Measurements from ENCODE around the gene FBXW8. TPM values are rescaled to one million over a fixed set of nuclear protein-coding genes. Genes with fewer than 3 reads are reported as not detected.
A peak's percentile ranks its signal among the peaks of the same experiment; 100 is the strongest.

Gene FBXW8
- total and polyA plus RNA-seq, 4 donors = 3.9 to 20.3 (median 12.5) TPM

GRCh38 chr12:117048585-117048904 is 137.8 kb downstream of the FBXW8 start:
- Histone ChIP-seq H3K27me3 (ENCODE audit: control insufficient read depth in 3 of 3, insufficient read depth in 3 of 3, low read length in 2 of 3) (no peaks in the 10 kb centered on the region), H3K36me3 (ENCODE audit: control insufficient read depth in 4 of 4, insufficient read depth in 4 of 4, low read length in 4 of 4) (no peaks in the 10 kb centered on the region), H3K9ac (ENCODE audit: insufficient read depth in 1 of 2, low read length in 2 of 2) (no peak overlapping the region), H3K4me1 (ENCODE audit: control insufficient read depth in 5 of 5, insufficient read depth in 5 of 5, low read length in 5 of 5) (peaks cover 2 to 20% (median 15%) of the 10 kb centered on the region in 5 donors), H3K4me3 (no peak overlapping the region), H3K27ac (ENCODE audit: low read depth in 1 of 2, low read length in 1 of 2) (peak overlapping the region; percentile 42 to 81), H3K9me3 (ENCODE audit: control insufficient read depth in 4 of 4, insufficient read depth in 3 of 4, low read length in 3 of 4) (peaks cover 0 to 2% (median 0%) of the 10 kb centered on the region in 4 donors)
- TF ChIP-seq, protein P1, sequence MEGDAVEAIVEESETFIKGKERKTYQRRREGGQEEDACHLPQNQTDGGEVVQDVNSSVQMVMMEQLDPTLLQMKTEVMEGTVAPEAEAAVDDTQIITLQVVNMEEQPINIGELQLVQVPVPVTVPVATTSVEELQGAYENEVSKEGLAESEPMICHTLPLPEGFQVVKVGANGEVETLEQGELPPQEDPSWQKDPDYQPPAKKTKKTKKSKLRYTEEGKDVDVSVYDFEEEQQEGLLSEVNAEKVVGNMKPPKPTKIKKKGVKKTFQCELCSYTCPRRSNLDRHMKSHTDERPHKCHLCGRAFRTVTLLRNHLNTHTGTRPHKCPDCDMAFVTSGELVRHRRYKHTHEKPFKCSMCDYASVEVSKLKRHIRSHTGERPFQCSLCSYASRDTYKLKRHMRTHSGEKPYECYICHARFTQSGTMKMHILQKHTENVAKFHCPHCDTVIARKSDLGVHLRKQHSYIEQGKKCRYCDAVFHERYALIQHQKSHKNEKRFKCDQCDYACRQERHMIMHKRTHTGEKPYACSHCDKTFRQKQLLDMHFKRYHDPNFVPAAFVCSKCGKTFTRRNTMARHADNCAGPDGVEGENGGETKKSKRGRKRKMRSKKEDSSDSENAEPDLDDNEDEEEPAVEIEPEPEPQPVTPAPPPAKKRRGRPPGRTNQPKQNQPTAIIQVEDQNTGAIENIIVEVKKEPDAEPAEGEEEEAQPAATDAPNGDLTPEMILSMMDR (IDR thresholded peaks at IDR 0.05; ENCODE audit: control extremely low read depth, extremely low read depth) = no peak
- 70 to 77% methylated on average over 9 of the region's 9 CpGs for WGBS, 2 donors
- DNase-seq = no peak
- no peak for ATAC-seq (ENCODE audit: insufficient read depth, low FRiP score)

- WGBS, 2 donors = 87 to 96% methylated on average over 11 of the region's 11 CpGs
- ATAC-seq (ENCODE audit: insufficient read depth, low FRiP score) (no peak), DNase-seq (no peak)
- Histone ChIP-seq H3K27ac (ENCODE audit: low read depth in 1 of 2, low read length in 1 of 2) (peak overlapping the region in 1 of 2 donors; percentile 87), H3K4me3 (no peak overlapping the region), H3K9ac (ENCODE audit: insufficient read depth in 1 of 2, low read length in 2 of 2) (no peak overlapping the region), H3K27me3 (ENCODE audit: control insufficient read depth in 3 of 3, insufficient read depth in 3 of 3, low read length in 2 of 3) (no peaks in the 10 kb centered on the region), H3K36me3 (ENCODE audit: control insufficient read depth in 4 of 4, insufficient read depth in 4 of 4, low read length in 4 of 4) (no peaks in the 10 kb centered on the region), H3K9me3 (ENCODE audit: control insufficient read depth in 4 of 4, insufficient read depth in 3 of 4, low read length in 3 of 4) (peaks cover 0 to 2% (median 0%) of the 10 kb centered on the region in 4 donors), H3K4me1 (ENCODE audit: control insufficient read depth in 5 of 5, insufficient read depth in 5 of 5, low read length in 5 of 5) (peaks cover 2 to 20% (median 16%) of the 10 kb centered on the region in 5 donors)
- TF ChIP-seq, protein P1 (IDR thresholded peaks at IDR 0.05; ENCODE audit: control extremely low read depth, extremely low read depth) = no peak
Observed at GRCh38 chr12:117049295-117049694, 138.5 kb downstream of the FBXW8 start.

GRCh38 chr12:117050060-117050459 is 139.3 kb downstream of the FBXW8 start:
- H3K27me3 ChIP-seq (ENCODE audit: control insufficient read depth in 3 of 3, insufficient read depth in 3 of 3, low read length in 2 of 3) = no peaks in the 10 kb centered on the region
- H3K4me3 ChIP-seq = no peak overlapping the region
- H3K9ac ChIP-seq (ENCODE audit: insufficient read depth in 1 of 2, low read length in 2 of 2) = no peak overlapping the region
- peaks cover 0 to 2% (median 0%) of the 10 kb centered on the region in 4 donors for H3K9me3 ChIP-seq (ENCODE audit: control insufficient read depth in 4 of 4, insufficient read depth in 3 of 4, low read length in 3 of 4)
- DNase-seq (no peak), ATAC-seq (ENCODE audit: insufficient read depth, low FRiP score) (no peak)
- 74 to 77% methylated on average over 5 of the region's 5 CpGs for WGBS, 2 donors
- peak overlapping the region in 1 of 2 donors; percentile 87 for H3K27ac ChIP-seq (ENCODE audit: low read depth in 1 of 2, low read length in 1 of 2)
- no peaks in the 10 kb centered on the region for H3K36me3 ChIP-seq (ENCODE audit: control insufficient read depth in 4 of 4, insufficient read depth in 4 of 4, low read length in 4 of 4)
- H3K4me1 ChIP-seq (ENCODE audit: control insufficient read depth in 5 of 5, insufficient read depth in 5 of 5, low read length in 5 of 5) = peaks cover 2 to 20% (median 14%) of the 10 kb centered on the region in 5 donors
- TF ChIP-seq, protein P1 (IDR thresholded peaks at IDR 0.05; ENCODE audit: control extremely low read depth, extremely low read depth) = no peak

- peak overlapping the region in 1 of 2 donors; percentile 87 for H3K27ac ChIP-seq (ENCODE audit: low read depth in 1 of 2, low read length in 1 of 2)
Observed at GRCh38 chr12:117051380-117051779, 140.6 kb downstream of the FBXW8 start.

More at GRCh38 chr12:117051380-117051779, 140.6 kb downstream of the FBXW8 start:
- no peaks in the 10 kb centered on the region for H3K27me3 ChIP-seq (ENCODE audit: control insufficient read depth in 3 of 3, insufficient read depth in 3 of 3, low read length in 2 of 3)
- no peak overlapping the region for H3K9ac ChIP-seq (ENCODE audit: insufficient read depth in 1 of 2, low read length in 2 of 2)
- H3K4me3 ChIP-seq = no peak overlapping the region
- TF ChIP-seq, protein P1 (IDR thresholded peaks at IDR 0.05; ENCODE audit: control extremely low read depth, extremely low read depth) = no peak
- peaks cover 0 to 18% (median 8%) of the 10 kb centered on the region in 5 donors for H3K4me1 ChIP-seq (ENCODE audit: control insufficient read depth in 5 of 5, insufficient read depth in 5 of 5, low read length in 5 of 5)
- no peak for ATAC-seq (ENCODE audit: insufficient read depth, low FRiP score)
- WGBS, 2 donors = 86 to 91% methylated on average over 10 of the region's 10 CpGs
- DNase-seq = no peak
- H3K36me3 ChIP-seq (ENCODE audit: control insufficient read depth in 4 of 4, insufficient read depth in 4 of 4, low read length in 4 of 4) = no peaks in the 10 kb centered on the region
- peaks cover 0 to 2% (median 0%) of the 10 kb centered on the region in 4 donors for H3K9me3 ChIP-seq (ENCODE audit: control insufficient read depth in 4 of 4, insufficient read depth in 3 of 4, low read length in 3 of 4)

Measured in lung (tissue), 12 donors.